ENCODE data around the gene PDE8A. TPM values are rescaled to one million over a fixed set of nuclear protein-coding genes. Genes with fewer than 3 reads are reported as not detected.

PDE8A gene
- total RNA-seq, 2 experiments from 2014 or later, result 23.2 to 24.4 TPM

- ChIA-PET POLR2A (interaction anchor here (0.6 kb wide), 1 partner anchor 98 kb away, joined by 3 read pairs; no protein-coding TSS in a partner anchor), CTCF (no interaction called here)
- TF ChIP-seq CTCF (IDR thresholded peaks at IDR 0.05), result no peak
- H3K4me1 Mint-ChIP-seq (ENCODE audit: low read depth), result peaks cover 12% of the 10 kb centered on the region
- H3K4me3 Mint-ChIP-seq, result no peak overlapping the region
- H3K9me3 Mint-ChIP-seq, result no peaks in the 10 kb centered on the region
- no peak for ATAC-seq
- intact Hi-C loops (cut with micrococcal nuclease), result no loop called here
- H3K27ac Mint-ChIP-seq, result no peak overlapping the region
- no peaks in the 10 kb centered on the region for H3K27me3 Mint-ChIP-seq
- DNase-seq, result no peak
- H3K36me3 Mint-ChIP-seq (ENCODE audit: low read depth), result no peaks in the 10 kb centered on the region
Observed at GRCh38 chr15:85037641-85038040, 56.0 kb downstream of the PDE8A start.

DNA sequence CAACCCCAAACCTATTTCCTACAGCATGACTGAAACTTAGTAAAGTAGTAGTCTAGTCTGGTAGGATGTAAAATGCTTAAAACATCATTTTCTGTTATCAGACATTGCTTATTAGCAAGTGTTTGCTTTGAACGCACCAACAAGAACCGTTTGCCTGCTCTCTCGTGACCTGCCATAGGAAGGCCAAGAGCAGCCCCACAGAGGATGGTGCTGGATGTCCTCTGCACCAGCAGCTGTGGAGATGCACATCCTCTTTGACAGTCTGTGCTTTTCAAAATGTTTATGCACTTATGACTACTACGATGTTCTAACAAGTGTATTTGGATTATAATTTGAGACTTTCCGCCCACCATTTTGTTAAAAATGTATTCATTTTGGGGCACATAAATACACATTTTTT is 59.6 kb downstream of the PDE8A start:
- POLR2A ChIA-PET, result interaction anchor here (0.6 kb wide), 1 partner anchor 19 kb away, joined by 4 read pairs; no protein-coding TSS in a partner anchor
- ATAC-seq (no peak), DNase-seq (no peak)
- H3K4me3 Mint-ChIP-seq, result no peak overlapping the region
- H3K27me3 Mint-ChIP-seq, result no peaks in the 10 kb centered on the region
- no peak overlapping the region for H3K27ac Mint-ChIP-seq
- CTCF ChIA-PET, result no interaction called here
- intact Hi-C loops (cut with micrococcal nuclease), result no loop called here
- TF ChIP-seq CTCF (IDR thresholded peaks at IDR 0.05), result no peak
- H3K4me1 Mint-ChIP-seq (ENCODE audit: low read depth), result peaks cover 13% of the 10 kb centered on the region
- no peaks in the 10 kb centered on the region for H3K36me3 Mint-ChIP-seq (ENCODE audit: low read depth)
- H3K9me3 Mint-ChIP-seq, result no peaks in the 10 kb centered on the region

- no peaks in the 10 kb centered on the region for H3K36me3 Mint-ChIP-seq (ENCODE audit: low read depth)
- no peaks in the 10 kb centered on the region for H3K27me3 Mint-ChIP-seq
- TF ChIP-seq CTCF (IDR thresholded peaks at IDR 0.05), result peak; percentile 49
- H3K9me3 Mint-ChIP-seq, result no peaks in the 10 kb centered on the region
- intact Hi-C loops (cut with micrococcal nuclease), result no loop called here
- CTCF ChIA-PET, result interaction anchor here (0.7 to 2.5 kb wide), 19 partner anchors 12 to 457 kb away, joined by 3 to 18 read pairs (median 4); no protein-coding TSS in a partner anchor
- H3K4me3 Mint-ChIP-seq, result no peak overlapping the region
- ATAC-seq (peak; percentile 47), DNase-seq (peak; percentile 64)
- H3K27ac Mint-ChIP-seq, result no peak overlapping the region
- H3K4me1 Mint-ChIP-seq (ENCODE audit: low read depth), result peaks cover 18% of the 10 kb centered on the region
- POLR2A ChIA-PET, result no interaction called here
Observed at GRCh38 chr15:85044251-85044853, 62.7 kb downstream of the PDE8A start.

GRCh38 chr15:85044894-85045293 is 63.2 kb downstream of the PDE8A start:
- intact Hi-C loops (cut with micrococcal nuclease), result no loop called here
- DNase-seq (no peak), ATAC-seq (peak; percentile 27)
- H3K36me3 Mint-ChIP-seq (ENCODE audit: low read depth), result no peaks in the 10 kb centered on the region
- ChIA-PET CTCF (interaction anchor here (0.7 to 2.5 kb wide), 12 partner anchors 13 to 457 kb away, joined by 3 to 18 read pairs (median 4); no protein-coding TSS in a partner anchor), POLR2A (no interaction called here)
- no peaks in the 10 kb centered on the region for H3K27me3 Mint-ChIP-seq
- no peak overlapping the region for H3K27ac Mint-ChIP-seq
- H3K9me3 Mint-ChIP-seq, result no peaks in the 10 kb centered on the region
- no peak overlapping the region for H3K4me3 Mint-ChIP-seq
- TF ChIP-seq CTCF (IDR thresholded peaks at IDR 0.05), result no peak
- H3K4me1 Mint-ChIP-seq (ENCODE audit: low read depth), result peaks cover 23% of the 10 kb centered on the region

DNA sequence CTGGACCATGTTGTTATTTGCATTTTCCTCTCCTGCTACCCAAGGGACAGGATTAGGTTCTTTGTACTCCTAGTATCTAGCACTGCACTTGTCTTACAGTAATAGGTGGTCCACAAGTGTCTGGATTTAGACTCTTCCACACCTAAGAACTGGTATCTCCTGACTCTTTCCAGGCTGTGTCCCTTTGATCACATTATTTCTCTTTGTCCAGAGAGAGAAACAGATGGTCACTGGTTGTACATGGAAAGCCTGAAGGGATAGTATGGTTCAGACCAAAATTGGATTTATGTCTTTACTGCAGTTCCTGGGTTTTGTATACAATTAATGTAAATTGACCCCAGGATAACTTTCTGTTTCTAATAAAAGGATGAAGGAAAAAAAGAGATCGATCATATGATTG is 64.0 kb downstream of the PDE8A start:
- no peaks in the 10 kb centered on the region for H3K27me3 Mint-ChIP-seq
- no peaks in the 10 kb centered on the region for H3K9me3 Mint-ChIP-seq
- CTCF ChIA-PET, result interaction anchor here (1.5 to 2.5 kb wide), 7 partner anchors 13 to 458 kb away, joined by 4 to 14 read pairs (median 6); no protein-coding TSS in a partner anchor
- H3K4me1 Mint-ChIP-seq (ENCODE audit: low read depth), result peaks cover 28% of the 10 kb centered on the region
- no peak overlapping the region for H3K4me3 Mint-ChIP-seq
- no peak for TF ChIP-seq CTCF (IDR thresholded peaks at IDR 0.05)
- DNase-seq (no peak), ATAC-seq (no peak)
- POLR2A ChIA-PET, result no interaction called here
- intact Hi-C loops (cut with micrococcal nuclease), result no loop called here
- H3K36me3 Mint-ChIP-seq (ENCODE audit: low read depth), result no peaks in the 10 kb centered on the region
- H3K27ac Mint-ChIP-seq, result no peak overlapping the region
